Daoy (cell line): ENCODE data around the gene SEC14L2. TPM values are rescaled to one million over a fixed set of nuclear protein-coding genes. Genes with fewer than 3 reads are reported as not detected.
A peak's percentile ranks its signal among the peaks of the same experiment; 100 is the strongest.
"Not testable (repeated sequence)": the region's sequence is repeated elsewhere in the genome, so short reads cannot be mapped to it uniquely, and the experiment has no call there.

Experiments
- DNase-seq: peaks from one replicate; pipeline ENCODE4 v3.0.0-alpha.2; 2015; ENCODE audit warnings: low read depth
- total RNA-seq: library from RNA; depleted of rRNA; stranded (reverse); fragments of >200 nt; shearing (Covaris generic); gene quantifications from 2 replicates; pipeline ENCODE4 v1.2.3, GENCODE V29; 2014

Gene SEC14L2
- total RNA-seq, 1 experiment from 2014 or later, result 12.7 TPM

DNA sequence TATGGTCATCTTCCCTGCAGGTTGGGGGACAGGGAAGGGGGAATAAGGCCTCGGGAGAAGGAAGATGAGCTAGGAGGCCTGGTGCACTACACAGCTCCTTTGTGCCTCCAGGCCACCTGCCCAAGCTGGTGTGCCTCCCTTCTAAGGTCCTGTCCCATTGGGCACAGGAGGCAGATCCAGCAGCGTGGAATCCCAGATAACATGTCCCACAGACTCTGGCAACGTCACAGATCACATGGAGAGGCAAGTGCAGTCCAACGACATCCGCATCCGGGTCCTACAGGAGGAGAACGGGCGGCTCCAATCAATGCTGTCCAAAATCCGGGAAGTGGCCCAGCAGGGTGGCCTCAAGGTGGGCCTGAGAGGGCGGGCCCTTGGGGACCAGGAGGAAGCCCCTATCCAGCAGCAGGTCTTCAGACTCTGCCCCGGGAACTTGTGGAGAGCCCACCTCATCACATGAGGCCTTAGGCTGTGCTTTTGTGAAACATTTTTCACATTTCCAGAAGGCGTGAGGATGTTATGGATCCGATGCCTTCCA is 21.4 kb upstream of the SEC14L2 start:
- no peak for DNase-seq

DNA sequence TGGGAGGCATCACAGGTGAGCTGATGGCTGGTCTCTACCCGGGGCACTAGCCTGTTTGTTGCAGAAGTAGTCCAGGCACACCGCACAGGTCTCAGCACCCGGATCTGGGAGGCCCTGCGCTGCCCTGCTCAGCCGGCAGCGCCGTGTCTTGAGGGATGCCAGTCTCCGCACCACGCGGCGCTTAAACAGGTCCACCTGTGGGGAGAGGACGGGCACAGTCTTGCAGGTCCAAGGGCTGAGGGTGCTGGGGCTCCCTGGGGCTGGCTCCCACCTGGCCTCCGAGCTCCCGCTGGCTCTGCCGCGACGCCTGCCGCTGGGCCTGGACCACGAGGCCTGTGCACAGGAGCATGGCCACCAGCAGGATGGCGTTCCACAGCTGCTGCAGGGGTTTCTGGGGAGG is 16.8 kb upstream of the SEC14L2 start:
- no peak for DNase-seq

DNA sequence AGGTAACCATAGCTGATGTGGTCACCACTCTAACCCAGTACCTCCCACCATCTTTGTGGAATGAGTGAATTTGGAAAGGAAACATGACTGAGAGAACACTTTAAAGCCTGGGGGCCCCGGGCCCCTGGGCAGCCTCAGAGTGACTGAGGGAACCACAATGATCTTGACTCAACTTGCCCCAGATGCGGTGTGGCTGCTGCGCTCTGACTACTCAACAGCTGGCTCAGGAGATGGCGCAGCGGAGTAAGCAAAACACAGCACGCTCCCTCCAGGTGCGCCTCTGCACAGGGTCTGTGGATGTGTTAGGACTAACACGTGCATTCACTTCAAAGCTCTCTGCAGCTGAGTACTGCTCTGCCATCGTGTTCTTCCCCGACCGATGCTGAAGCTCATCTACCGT is 15.6 kb upstream of the SEC14L2 start:
- DNase-seq, result no peak

DNA sequence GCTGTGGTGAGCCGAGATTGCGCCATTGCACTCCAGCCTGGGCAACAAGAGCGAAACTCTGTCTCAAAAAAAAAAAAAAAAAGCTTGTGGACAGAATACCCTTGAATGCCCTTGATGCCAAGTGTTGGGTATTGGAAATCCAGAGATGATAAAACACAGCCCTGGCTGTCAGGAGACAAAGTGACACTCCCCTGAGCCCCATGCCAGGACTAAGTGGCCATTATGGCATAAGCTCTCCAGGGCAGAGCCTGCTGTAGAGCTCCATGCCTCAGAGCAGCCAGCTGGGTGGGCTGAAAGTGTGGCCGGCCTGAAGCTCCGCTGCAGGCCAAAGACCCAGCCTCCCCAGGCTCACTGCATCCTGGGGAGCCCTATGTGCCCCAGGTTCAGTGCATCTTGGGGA is 14.5 kb upstream of the SEC14L2 start:
- no peak for DNase-seq

DNA sequence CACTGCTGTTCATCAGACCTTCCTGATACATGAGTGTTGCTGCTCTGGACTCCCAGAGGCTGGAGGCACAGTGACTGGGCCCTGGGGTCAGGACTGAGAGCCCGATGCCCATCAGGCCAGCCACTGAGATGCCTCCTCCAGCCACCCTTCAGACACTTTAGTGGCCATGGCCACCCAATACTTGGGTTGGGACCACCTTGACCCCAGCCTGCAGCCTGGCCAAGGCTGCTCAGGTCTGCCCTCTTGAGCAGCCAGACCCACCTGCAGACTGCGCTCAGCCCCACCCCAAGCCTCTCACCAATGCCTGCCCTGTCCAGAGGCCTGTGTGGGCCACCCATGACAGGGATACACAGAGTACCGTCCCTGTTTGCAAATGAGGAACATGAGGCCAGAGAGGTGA is 13.8 kb upstream of the SEC14L2 start:
- DNase-seq, result no peak

DNA sequence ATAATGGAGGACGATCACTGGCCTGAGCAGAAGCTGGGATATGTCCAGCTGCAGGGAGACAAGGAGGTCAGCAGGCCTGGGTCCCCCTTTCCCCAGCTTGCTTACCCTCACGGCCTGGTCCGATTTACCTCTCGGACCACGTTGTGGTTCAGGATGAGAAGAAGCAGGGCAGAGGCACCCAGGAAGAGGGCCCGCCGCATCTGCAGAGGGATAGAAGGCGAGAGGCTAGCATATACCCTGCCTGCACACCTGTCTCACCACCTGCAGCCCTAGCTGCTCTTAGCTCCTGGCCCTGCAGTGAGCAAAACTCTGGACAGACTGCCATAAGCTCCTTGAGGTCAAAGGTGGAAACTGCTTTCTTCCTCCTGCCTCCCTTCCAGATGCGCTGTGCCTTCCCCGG is 10.9 kb upstream of the SEC14L2 start:
- DNase-seq, result no peak

DNA sequence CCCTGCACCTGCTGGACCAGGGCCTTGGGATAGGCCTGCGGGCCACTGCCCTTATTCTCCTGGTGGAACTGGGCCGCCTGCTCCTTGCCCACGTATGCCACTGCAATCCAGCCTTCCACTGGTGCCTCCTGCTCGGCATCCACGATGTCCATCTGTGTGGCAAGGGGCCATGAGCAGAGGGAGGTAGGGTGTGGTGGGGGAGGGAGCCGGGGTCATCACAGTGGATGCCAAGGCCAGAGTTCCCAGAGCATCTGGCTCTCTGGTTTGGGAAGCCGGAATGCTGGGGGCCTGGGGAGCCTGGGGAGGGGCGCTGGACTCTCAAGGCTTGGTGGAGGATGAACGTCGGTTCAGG is 10.2 kb upstream of the SEC14L2 start:
- no peak for DNase-seq

DNA sequence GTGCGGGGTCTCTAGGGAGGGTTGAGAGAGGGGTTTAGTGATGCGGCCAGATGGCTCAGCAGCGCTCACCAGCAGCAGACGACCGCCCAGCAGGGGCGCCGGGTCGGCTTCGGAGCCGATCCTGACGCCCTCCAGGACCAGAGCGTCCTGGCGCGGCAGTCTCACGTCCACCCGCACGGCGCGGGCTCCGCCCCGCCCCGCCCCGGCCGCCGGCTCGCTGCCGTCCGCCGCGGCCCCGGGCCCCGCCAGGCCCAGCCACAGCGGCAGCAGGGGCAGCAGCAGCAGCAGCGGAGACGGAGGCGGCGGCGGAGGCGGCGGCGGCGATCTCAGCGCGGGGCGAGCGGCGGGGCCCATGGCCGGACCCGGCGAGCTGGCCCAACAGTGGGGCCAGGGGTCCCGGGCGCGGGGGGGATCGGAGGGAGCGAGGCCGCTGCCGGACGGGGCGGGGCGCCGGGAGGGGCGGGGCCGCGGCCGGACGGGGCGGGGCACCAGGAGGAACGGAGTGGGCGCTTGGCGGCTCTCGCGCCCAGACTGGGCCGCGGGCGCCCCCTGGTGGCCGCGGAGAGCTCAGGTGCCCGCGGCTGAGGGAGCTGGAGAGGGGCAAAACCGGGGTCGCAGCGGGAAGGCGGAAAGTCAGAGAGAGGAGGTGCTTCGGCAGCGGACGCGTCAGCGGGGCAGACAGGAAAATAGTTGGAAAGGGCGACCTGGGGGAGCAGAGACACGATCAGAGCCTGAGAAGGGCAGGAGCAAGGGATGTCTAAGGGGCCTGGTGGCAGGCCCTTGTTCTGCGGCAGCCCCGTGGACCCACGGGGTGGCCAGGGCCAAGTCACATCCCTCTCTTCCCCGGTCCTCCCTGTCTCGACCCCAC is 9.6 kb upstream of the SEC14L2 start, which contains the start of gene RNF215:
Gene RNF215, minus strand, starts transcription at position 452 of the 868 bp plus-strand sequence. Its CDS starts 98 bp downstream, at position 354.
- DNase-seq, result peak; percentile 87

DNA sequence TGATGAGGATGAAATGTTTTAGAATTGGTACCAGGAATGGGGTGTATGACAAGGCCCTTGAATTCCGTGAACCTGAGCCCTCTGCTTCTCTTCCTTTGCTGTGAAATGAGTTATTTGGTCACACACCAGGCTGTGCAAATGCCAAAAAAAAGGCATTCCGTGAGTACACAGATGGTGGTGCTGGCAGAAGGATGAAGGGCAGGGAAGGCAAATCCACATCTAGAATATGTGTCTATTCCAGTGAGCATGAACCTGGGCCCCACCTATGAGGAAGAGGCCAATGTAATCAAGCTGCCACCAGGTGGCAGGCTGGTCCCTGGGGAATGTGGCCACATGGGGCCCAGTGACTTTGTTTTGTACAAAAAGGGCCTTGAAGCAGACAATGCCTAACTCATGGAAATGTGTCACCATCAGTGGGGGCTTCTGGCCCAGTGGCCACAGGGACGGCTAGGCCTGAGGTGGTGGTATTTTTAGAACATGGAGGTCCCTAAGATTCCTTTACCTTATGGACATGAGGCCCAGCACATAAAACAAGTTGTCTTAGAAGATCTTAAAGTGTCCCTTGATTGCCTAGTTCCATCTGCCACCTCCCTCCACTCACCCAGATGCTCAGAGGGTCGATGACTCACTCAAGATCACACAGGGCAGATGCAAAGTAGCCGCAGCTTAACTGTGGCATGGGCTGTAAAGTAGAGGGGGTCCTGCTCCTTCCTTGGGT is 5.7 kb upstream of the SEC14L2 start:
- peak; percentile 77 for DNase-seq

DNA sequence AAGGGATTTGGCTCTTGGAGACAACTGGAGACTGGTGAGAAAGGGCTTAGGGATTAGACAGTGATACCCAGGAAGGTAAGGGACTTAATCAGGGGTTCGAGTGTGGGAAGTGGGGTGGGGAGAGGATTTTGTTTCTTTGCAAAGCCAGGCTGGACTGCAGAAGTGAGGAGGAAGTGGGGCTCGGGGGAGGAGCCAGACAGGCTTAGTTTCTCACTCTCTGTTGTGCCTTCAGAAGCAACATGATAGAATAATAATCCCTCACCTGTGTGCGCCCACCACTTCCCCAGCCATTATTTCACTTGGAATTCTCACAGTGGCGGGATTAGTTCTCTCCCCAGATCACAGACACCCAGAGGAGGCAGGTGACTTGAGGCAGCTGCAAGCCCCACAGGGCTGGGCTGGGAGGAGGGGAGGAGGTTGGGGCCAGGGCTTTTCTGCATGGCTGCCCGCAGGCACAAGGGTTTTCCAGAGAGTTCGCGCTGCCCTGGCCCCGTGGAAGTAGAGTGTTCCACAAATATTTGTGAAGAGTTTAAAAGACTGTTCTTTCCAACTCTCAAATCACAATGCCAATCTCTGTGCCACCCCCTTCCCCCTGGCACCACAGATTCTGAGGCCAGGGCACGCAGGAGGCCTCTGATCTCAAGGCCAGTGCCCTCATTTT is 4.0 kb upstream of the SEC14L2 start:
- DNase-seq, result no peak

DNA sequence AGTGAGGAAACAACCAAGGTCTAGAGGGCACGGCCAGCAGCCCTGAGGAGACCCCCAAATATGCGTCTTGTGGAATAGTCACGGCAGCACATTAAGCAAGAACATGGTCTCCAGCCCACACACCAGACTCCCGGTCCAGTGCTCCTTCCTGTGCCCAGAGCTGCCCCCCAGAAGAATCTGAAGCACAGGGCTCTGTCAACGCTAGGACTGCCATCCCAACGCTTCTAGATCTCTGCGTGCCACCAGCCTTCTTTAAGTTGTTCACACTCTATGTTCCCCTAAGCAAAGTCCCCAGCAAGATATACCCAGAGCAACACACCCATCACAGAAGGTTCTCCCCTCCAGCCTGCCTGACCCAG is 3.5 kb upstream of the SEC14L2 start:
- DNase-seq, result no peak

DNA sequence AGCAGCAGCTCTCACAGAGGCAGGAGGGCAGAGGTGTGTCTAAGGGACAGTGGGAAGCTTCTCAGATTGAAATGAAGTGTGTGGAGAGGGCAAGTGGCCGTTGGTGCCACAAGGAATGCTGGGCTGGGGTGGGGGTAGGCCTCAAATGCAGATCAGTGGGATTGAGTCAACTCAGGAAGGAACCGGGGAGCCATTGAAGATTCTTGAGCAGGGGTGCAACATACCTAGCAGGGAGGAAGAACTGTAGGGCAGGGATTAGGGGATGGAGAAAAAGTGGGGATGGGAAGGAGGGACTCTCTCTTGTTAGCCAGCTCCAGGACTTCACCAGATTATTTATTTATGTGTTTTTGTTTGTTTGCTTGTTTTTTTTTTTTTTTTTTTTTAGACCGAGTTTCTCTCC is 2.9 kb upstream of the SEC14L2 start:
- no peak for DNase-seq

DNA sequence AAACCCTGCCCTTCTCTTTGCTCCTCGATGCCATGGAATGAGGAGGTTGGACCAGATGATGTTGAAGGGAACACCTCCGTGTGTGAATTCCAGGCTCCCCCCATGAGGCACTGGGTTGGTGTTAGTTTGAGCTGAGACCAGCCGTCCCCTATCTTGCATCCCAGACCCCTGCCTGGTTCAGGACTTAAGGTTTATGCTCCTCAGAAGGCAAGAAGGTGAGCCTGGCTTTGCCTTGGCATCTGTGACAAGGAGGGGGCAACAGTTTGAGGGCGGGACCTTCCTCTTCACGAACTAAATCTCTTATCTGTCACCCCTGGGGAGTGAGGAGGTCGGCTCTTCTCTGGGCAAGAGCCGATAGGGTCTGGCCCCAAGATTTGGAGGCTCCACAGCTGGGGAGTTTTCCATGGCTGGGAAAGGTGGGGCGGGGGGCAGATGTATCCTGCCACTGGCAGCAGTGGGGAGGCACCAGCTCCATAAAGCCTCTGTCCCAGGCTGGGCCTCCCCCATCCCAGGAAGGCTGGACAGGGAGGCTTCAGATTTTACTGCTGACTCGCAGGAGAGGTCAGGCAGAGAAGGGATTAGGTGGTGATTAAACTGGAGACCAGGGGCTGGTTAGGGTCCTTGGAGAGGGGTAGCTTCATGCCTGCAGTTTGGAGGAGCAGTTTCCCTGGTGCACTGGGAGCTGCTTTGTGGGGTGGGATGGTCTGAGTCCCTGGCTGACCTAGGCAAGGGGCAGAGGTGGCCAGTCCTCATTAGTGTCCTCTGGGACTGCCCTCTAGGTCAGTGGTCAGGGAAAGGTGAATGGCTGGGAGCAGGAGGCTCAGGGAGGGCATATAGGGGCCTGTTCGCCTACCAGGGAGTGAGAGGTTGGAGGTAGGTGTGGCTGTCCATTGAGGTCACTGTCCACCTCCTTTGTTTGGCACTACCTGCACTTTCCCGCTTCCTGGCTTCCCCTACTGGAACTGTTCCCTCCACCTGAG is 1.1 kb downstream of the SEC14L2 start:
- DNase-seq, result no peak

DNA sequence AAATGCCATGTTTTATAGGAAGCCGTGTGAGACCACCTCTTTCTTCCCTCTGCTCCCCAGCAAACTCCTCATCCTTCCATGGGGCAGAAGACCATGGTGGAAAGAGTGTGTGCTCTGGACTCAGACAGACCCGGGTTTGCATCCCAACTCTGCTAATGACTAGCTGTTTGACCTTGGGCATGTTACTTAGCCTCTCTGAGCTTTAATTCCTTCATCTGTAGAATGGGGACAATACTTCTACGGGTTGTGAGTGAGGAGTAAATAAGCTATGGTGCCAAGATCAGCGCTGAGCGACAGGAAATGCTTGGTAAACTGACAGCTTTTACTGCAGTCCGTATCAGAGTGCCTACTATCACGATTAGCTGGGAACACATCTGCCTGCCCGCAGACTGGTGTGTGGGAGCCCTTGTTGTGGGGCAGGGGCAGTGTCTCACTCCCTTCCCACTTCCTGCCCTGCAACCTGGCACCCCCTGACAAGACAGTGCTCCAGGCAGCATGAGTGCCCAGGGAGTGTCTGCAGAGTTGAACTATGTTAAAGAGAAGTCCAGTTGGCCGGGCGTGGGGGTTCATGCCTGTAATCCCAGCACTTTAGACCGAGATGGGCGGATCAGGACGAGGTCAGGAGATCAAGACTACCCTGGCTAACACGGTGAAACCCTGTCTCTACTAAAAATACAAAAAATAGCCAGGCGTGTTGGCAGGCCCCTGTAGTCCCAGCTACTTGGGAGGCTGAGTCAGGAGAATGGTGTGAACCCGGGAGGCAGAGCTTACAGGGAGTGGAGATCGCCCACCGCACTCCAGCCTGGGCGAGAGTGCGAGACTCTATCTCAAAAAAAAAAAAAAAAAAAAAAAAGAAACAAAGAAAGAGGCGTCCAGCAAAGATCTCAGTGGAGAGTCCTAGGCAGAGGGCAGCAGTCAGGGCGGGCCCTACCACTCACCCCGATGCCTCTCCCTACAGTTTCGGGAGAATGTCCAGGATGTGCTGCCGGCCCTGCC is 2.2 kb downstream of the SEC14L2 start:
- DNase-seq, result peak; percentile 35

DNA sequence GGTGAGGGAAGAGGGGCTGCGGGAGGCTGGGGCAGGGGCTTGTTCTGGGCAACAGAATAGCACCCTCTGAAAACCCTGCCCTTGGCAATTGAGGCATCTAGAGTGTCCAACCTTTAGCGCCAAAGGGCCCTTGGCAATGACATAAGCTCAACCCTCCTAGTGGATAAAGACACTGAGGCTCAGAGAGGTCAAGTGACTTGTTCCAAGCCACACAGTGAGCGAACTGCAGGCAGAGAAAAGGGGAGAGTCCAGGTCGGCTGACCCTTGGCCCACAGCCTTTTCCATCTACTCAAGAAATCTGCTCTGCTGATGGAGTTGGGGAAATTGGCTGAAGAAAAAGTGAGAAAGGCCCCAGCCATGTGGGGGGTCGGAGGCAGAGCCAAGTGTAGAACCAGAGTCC is 2.9 kb downstream of the SEC14L2 start:
- DNase-seq, result no peak

DNA sequence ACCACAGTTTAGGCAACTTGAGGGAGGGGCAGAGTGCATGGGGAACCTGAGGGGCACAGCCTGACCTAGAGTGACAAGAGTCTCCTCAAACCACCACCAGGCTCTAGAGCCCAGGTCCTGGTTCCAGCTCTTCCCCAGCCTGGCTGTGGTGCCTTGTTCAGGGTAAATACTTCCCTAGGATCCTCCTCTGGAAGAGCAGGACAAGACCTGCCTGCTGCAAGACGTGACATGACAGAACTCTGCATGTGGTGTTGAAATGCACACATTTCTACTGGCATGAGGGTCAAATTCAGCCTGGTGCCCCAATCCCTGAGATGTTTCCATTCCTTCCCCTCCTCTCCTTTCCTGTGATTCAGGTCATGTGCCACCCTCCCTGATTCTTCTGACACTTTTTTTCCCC is 3.3 kb downstream of the SEC14L2 start:
- DNase-seq, result no peak

DNA sequence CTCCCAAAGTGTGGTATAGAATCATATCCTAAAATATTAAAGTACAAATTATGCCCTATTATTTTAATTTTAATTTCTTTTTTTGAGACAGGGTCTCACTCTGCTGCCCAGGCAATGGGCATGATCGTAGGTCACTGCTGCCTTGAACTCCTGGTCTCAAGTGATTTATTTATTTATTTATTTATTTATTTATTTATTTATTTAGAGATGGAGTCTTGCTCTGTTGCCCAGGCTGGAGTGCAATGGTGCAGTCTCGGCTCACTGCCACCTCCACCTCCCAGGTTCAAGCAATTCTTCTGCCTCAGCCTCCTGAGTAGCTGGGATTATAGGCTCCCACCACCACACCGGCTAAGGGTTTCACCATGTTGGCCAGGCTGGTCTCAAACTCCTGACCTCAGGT is 4.2 kb downstream of the SEC14L2 start:
- DNase-seq, result not testable (repeated sequence)

DNA sequence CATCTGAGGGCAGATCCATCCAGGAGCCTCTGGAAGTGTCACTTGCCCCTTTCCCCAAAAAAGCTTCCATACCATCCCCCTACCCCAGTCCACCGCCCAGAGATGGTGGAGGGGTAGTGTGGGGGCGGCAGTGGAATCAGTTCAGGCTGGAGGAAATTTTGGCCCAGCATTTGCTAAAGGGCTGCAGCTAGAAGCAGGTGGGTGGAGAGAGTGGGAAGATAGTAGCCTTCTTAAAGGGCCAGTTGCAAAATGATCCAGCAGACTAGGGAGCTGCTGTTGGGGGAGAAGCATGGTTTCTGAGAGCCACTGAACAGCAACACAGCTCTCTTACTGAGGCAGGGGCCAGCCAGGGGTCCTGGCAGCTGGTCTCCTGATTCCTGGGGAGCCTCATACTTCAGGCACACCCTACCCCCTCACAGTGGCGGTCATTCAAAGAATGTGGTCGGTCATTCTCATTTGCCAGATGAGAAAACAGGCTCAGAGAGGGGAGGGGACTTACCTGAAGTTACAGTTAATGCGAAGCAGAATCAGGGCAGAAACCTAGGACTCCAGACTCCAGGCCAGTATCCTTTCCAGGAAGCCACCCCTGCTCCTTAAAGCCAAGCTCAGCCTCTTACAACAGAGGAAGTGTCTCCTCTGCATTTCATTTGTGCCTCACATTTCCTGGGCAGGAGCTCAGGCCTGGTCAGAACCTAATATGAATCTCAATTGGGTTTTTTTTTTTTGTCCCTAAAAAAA is 5.4 kb downstream of the SEC14L2 start:
- no peak for DNase-seq

DNA sequence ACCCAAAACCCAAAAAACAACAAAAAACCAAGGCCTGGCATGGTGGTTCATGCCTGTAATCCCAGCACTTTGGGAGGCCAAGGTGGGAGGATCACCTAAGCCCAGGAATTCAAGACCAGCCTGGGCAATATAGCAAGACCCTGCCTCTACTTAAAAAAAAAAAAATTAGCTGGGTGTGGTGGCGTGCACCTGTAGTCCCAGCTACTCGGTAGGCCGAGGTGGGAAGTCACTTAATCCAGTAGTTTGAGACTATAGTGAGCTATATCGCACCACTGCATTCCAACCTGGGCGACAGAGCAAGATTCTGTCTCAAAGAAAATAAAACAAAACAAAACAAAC is 5.9 kb downstream of the SEC14L2 start:
- not testable (repeated sequence) for DNase-seq
